ENCODE measurements around the gene CCDC92B. TPM values are rescaled to one million over a fixed set of nuclear protein-coding genes. Genes with fewer than 3 reads are reported as not detected.

Gene CCDC92B
- total RNA-seq, 1 donor from 2014 or later: 0.35 TPM

DNA sequence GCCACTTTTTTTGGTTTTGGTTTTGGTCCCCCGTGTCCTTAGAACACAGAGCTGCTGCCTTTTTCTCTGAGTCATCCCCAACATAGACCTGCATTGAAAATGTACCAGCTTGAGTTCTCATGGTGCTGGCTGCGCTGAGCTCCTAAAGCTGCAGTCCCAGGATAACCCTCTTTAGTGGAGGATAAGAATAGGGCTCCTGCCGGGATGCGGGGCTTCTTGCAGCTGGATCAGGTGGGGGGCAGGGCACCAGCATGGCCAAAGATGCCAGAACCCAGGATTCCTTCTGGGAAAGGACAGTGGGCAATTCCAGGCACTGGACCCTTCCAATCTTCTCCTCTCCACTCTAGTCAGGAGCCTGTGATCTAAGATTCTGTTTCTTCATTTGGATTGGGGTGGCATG lies 29.6 kb downstream of the CCDC92B start:
- DNase-seq (ENCODE audit: low read depth, low spot score): no peak
- H3K4me1 Mint-ChIP-seq: no peaks in the 10 kb centered on the region
- peak overlapping the region; percentile 12 for H3K4me3 Mint-ChIP-seq
- no peak overlapping the region for H3K27ac Mint-ChIP-seq (ENCODE audit: unreplicated experiment)
- H3K27me3 Mint-ChIP-seq (ENCODE audit: low read depth): peaks cover 43% of the 10 kb centered on the region
- H3K9me3 Mint-ChIP-seq: no peaks in the 10 kb centered on the region
- no peak for TF ChIP-seq CTCF (conservative IDR thresholded peaks at IDR 0.05)
- H3K36me3 Mint-ChIP-seq (ENCODE audit: low read depth): no peaks in the 10 kb centered on the region

DNA sequence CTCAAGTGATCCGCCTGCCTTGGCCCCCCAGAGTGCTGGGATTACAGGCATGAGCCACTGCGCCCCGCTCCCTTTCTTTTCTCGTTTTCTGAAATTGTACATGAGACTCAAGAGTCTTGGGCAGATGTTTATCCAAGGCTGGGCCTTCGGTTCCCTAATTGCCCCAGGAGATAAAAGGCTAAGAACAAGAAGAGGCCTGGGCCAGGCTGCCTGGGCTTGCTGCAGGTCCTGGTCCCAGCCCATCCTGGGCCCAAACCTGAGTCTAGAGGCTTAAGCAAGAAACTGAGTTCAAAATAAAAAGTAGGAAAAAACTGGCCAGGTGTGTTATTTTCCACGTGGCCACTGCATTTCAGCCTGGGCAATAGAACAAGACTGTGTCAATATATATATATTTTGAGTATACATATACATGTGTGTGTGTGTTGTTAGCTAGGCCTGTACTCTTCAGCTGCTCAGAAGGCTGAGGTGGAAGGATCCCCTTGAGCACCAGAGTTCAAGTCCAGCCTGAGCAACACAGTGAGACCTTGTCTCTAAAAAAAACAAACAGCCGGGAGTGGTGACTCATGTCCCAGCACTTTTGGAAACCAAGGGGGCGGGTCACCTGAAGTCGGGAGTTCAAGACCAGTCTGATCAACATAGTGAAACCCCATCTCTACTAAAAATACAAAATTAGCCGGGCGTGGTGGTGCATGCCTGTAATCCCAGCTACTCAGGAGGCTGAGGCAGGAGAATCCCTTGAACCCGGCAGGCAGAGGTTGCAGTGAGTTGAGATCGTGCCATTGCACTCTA lies 31.1 kb downstream of the CCDC92B start:
- DNase-seq (ENCODE audit: low read depth, low spot score): no peak
- Mint-ChIP-seq H3K4me3 (no peak overlapping the region), H3K36me3 (ENCODE audit: low read depth) (no peaks in the 10 kb centered on the region), H3K27me3 (ENCODE audit: low read depth) (peaks cover 34% of the 10 kb centered on the region), H3K27ac (ENCODE audit: unreplicated experiment) (no peak overlapping the region), H3K4me1 (no peaks in the 10 kb centered on the region), H3K9me3 (no peaks in the 10 kb centered on the region)
- TF ChIP-seq CTCF (conservative IDR thresholded peaks at IDR 0.05): no peak

GRCh38 chr17:2716649-2717048 lies 32.8 kb downstream of the CCDC92B start:
- Mint-ChIP-seq H3K9me3 (no peaks in the 10 kb centered on the region), H3K4me1 (peaks cover 8% of the 10 kb centered on the region), H3K36me3 (ENCODE audit: low read depth) (no peaks in the 10 kb centered on the region), H3K27me3 (ENCODE audit: low read depth) (peaks cover 17% of the 10 kb centered on the region), H3K27ac (ENCODE audit: unreplicated experiment) (no peak overlapping the region), H3K4me3 (no peak overlapping the region)
- DNase-seq (ENCODE audit: low read depth, low spot score): no peak
- TF ChIP-seq CTCF (conservative IDR thresholded peaks at IDR 0.05): no peak

- no peaks in the 10 kb centered on the region for H3K36me3 Mint-ChIP-seq (ENCODE audit: low read depth)
- H3K9me3 Mint-ChIP-seq: no peaks in the 10 kb centered on the region
- H3K27ac Mint-ChIP-seq (ENCODE audit: unreplicated experiment): no peak overlapping the region
- no peak for TF ChIP-seq CTCF (conservative IDR thresholded peaks at IDR 0.05)
- no peak for DNase-seq (ENCODE audit: low read depth, low spot score)
- H3K4me1 Mint-ChIP-seq: peaks cover 28% of the 10 kb centered on the region
- H3K27me3 Mint-ChIP-seq (ENCODE audit: low read depth): no peaks in the 10 kb centered on the region
- H3K4me3 Mint-ChIP-seq: peak overlapping the region; percentile 15
These were observed 35.6 kb downstream of the CCDC92B start for GRCh38 chr17:2713881-2714280.

GRCh38 chr17:2712300-2713043 lies 37.0 kb downstream of the CCDC92B start:
- peaks cover 30% of the 10 kb centered on the region for H3K4me1 Mint-ChIP-seq
- H3K4me3 Mint-ChIP-seq: peak overlapping the region; percentile 78
- no peak for DNase-seq (ENCODE audit: low read depth, low spot score)
- H3K9me3 Mint-ChIP-seq: no peaks in the 10 kb centered on the region
- no peak overlapping the region for H3K27ac Mint-ChIP-seq (ENCODE audit: unreplicated experiment)
- no peaks in the 10 kb centered on the region for H3K36me3 Mint-ChIP-seq (ENCODE audit: low read depth)
- TF ChIP-seq CTCF (conservative IDR thresholded peaks at IDR 0.05): no peak
- H3K27me3 Mint-ChIP-seq (ENCODE audit: low read depth): no peaks in the 10 kb centered on the region

All from neural crest cell (in vitro differentiated cells).